ENCODE data around the gene GALNT5.
"Not testable (repeated sequence)": the region's sequence is repeated elsewhere in the genome, so short reads cannot be mapped to it uniquely, and the experiment has no call there.

Gene GALNT5

DNA sequence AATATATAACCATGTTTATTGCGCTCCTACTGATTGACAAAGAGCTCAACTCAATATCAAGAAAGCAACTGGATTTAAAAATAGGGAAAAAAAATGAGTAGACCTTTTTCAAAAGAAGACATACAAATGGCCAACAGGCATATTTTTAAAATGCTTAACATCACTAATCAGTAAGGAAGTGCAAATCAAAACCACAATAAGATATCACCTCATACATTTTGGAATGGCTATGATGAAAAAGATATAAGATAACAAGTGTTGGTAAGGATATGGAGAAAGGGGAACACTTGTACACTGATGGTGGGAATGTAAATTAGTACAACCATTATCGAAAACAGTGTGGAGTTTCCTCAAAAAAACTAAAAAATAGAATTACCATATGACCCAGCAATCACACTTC is 5.6 kb upstream of the GALNT5 start:
- no peak for DNase-seq (ENCODE audit: low spot score)

DNA sequence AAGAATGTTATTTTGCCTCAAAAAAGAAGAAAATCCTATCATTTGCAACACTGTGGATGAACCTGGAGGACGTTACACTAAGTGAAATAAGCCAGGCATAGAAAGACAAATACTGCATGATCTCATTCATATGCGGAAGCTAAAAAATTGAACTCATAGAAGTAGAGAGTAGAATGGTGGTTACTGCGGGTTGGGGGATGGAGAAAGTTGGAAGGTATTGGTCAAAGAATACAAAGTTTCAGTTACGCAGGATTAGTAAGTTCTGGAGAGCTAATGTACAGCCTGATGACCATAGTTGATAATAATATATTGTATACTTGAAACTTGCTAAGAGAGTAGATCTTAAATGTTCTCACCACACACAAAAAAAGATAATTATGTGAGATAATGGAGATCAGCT is 5.0 kb upstream of the GALNT5 start:
- no peak for DNase-seq (ENCODE audit: low spot score)

DNA sequence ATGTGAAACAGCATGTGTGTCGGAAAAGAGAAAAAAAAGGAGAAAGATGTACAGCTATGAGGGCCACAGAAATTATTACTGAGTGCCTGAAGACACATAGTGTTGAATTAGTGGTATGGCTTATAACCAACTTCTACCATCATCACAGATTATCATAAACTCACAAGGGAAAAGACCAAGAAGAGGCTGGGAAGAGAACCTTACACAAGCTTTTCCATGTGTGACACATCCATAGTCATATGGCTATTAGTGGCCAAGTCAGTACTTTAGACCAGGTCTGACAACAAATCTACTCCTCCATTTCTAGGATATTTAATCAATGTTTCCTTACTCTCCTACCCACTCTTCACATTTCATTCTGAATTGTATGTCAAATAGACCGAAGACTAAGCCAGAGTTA is 3.5 kb upstream of the GALNT5 start:
- DNase-seq (ENCODE audit: low spot score), result no peak

DNA sequence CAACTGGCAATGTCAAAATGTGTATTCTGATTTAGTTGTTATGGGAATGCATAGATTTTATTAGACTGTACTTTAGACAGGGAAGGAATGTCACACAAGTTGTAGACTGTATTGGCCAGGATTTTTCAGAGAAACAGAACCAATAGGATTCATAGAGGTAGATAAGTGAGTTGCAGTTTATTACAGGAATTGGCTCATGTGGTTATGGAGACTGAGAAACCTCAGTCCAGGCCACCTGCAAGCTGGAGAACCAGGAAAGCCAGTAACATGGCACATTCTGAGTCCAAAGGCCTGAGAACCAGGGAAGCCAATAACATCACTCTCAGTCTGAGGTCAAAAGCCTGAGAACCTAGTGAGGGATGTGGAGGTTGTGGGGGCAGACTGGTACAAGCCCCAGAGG is 1.8 kb upstream of the GALNT5 start:
- no peak for DNase-seq (ENCODE audit: low spot score)

DNA sequence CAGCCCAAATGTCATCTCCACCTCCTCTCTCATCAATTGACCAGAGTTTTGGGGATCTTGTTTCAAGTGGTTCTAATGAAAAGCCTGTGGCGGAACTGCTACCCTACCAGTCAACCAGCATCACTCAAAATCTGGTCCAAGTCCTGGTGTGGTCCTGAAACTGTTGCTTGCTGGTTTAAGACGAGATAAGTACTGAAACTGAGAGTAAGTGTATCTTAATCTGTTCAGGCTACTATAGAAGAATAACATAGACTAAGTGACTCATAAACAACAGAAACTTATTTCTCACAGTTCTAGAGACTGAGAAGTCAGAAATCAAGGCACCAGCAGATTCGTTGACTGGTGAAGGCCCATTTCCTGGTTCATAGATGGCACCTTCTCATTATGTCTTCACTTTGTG is 879 bp upstream of the GALNT5 start:
- no peak for DNase-seq (ENCODE audit: low spot score)

DNA sequence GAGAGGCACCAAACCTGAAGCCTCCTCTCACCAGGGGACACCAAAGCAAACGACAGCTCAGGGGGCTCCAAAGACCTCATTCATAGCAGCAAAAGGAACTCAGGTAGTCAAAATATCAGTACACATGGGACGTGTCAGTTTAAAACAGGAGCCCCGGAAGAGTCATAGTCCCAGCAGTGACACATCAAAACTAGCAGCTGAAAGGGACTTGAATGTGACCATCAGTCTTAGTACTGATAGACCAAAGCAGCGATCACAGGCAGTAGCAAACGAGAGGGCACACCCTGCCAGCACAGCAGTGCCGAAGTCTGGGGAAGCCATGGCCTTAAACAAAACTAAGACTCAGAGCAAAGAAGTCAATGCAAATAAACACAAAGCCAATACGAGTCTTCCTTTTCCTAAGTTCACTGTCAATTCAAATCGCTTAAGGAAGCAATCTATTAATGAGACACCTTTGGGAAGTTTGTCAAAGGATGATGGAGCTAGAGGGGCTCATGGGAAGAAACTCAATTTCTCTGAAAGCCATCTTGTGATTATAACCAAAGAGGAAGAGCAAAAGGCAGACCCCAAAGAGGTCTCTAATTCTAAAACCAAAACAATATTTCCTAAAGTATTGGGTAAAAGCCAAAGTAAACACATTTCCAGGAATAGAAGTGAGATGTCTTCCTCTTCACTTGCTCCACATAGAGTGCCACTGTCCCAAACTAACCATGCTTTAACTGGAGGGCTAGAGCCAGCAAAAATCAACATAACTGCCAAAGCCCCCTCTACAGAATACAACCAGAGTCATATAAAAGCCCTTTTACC is 1.2 kb downstream of the GALNT5 start:
- no peak for DNase-seq (ENCODE audit: low spot score)

DNA sequence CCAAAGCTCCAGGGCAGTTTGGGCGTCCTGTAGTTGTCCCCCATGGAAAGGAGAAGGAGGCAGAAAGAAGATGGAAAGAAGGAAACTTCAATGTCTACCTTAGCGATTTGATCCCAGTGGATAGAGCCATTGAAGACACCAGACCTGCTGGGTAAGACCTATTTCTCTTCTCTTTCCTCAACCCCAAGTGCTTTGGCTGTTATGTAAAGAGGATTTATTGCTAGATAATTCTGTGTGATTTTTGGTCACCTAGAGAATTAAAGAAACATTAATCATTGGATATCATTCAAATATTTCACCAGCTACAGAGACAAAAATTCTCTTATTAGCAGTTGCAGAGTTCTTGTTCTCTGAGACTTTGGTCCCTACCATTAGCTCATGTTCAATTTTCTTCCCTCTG is 1.9 kb downstream of the GALNT5 start:
- DNase-seq (ENCODE audit: low spot score), result no peak

DNA sequence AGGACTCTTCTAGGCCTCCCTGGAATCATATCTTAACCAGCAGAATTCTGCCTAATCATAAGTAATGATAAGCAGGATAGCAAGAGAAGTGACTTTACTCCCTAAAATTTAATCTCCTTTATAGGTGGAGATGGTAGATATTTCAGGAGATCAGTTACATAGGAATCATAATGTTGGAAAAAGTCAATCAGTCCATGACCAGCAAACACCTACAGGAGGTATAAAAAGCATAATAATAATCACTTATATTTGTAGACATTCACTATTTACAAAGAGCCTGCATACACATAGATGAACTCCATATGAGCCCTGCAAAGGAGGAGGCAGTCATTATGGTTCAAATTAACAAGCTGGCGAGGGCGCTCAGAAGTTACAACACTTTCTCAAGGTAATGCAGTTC is 2.5 kb downstream of the GALNT5 start:
- no peak for DNase-seq (ENCODE audit: low spot score)

DNA sequence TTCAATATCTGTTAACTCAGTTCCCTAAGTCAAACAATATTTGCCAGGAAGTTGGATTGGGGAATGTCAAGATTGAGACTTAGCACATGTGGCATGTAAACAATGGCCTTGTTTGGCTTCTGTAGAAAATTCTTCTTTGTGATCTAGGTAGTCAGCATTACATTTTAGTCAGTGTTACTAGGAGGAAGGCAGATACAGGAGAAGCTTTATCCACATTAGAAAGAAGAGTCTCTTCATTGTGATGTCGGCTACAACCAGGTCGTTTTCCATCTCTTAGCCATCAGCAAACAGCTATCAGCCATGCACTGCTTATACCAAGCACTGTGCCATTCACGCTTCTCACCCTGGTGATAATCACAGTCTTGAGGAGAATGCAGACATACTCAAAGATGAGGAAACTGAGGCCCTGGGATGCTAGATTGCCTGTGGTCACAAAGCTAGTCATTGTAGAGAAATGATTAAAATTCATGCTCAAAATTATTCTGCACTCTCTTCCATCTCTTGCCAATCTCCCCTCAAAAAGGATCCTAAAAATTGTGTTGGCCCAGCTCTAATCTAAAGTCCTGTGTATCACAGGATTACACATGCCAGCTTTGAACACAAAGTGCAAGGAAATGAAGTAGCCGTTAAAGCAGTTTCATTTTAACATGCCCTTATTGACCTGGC is 3.2 kb downstream of the GALNT5 start:
- DNase-seq (ENCODE audit: low spot score), result no peak

DNA sequence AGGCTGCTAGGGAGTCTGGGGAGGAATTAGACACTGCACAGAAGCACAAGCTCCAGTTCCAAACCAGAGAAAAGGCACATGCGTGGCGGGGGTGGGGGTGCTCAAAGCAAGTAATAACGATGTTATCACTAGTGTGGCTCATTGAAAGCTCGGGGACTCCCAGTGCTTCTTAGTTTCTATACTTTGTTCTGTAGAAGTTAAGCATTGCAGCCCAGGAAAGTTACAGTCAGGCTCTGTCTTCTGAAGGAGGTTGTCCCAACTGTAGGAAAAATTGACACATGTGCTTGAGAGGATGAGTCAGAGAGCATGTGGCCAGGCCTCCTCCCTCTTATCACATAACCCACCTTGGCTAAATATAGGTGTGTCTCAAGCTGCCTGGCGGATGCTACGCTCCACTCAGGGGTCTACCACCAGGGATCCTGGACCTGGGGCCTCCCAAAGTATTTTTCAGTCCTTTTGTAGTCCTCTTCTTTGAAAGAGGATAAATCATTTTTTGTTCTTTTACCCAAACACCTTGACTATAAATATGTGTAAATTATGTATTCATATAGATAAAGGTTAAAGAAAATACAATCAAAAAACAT is 3.8 kb downstream of the GALNT5 start:
- DNase-seq (ENCODE audit: low spot score), result no peak

DNA sequence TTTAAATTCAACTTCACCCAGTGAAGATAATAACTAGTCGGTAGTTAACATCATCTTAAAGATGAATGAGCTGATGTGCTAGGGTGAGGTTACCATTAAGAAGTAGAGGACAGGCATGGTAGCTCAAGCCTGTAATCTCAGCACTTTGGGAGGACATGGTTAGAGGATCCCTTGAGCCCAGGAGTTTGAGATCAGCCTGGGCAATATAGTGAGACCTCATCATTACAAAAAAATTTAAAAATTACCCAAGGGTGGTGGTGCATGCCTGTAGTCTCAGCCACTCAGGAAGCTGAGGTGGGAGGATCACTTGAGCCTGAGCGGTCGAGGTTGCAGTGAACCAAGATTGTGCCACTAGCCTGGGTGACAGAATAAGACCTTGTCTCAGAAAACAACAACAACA is 4.7 kb downstream of the GALNT5 start:
- no peak for DNase-seq (ENCODE audit: low spot score)

DNA sequence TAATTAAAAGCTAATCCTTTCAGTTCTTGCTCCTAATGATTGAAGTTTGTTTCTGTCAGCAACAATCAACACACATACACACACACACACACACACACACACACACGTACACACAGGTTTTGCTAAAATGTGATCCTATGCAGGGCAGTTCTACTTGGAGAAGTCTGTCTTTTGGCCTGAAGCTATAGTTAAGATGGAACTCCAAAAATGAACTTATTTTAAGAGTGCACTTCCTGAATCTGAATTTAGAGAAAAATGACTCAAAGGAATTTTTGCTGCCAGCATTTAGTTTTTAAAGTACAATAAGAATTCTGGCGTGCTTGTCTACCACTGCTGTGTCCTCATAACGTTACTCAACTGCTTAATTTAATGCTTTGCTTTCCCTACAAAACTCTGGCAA is 6.6 kb downstream of the GALNT5 start:
- no peak for DNase-seq (ENCODE audit: low spot score)

DNA sequence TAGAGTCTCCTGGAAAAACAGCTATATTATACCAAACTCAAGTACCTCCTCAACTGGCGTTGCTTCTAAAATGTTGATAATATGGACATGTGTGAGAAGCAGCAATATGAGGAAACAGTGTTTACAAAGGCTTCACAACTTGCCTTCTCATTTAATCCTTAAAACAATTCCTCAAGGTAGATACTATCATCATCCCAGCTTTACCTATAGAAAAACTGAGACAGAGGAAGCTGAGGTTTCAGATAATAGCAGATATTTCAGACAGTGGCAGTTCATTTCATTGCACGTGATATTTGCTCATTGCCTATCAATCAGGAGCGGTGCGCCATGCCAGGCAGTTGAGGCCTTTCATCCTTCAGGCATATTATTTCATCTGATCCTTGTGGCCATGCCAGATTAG is 8.3 kb downstream of the GALNT5 start:
- DNase-seq (ENCODE audit: low spot score), result no peak

DNA sequence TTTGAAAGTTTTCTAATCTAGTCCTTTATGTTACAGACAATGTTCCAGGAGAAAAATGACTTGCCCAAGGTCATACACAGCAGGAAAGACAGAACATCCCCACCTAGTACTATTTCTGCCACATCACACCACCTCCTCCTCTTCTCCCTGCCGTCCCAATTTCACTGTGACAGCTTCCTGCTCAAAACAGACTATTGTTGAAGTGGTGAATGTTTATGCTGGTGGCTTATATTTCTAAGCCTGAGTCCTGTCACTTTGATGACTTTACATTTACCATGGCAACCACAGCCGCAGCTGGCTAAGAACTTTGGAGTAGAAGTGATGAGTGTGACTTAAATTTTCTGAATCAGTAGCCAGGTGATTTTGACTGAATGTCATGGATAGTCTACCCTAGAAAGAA is 10.0 kb downstream of the GALNT5 start:
- DNase-seq (ENCODE audit: low spot score), result no peak

DNA sequence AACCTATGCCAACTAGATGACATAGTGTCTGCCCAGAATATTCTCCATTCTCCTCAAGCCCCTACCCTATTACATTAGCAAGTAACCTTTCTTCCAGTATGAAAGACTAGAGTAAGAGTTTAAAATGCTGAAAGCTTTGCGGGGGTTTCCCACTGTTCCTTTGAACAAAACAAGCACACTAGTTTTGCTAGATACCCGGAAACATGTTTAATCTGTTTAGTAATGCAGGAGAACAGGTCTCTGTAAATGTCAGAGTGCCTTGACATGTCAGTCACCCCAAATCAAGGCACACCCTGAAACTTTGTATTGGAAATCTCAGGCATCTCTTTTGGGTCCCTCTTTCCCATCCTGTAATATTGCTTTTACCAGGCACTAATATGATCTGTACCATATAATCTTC is 11.6 kb downstream of the GALNT5 start:
- DNase-seq (ENCODE audit: low spot score), result no peak

DNA sequence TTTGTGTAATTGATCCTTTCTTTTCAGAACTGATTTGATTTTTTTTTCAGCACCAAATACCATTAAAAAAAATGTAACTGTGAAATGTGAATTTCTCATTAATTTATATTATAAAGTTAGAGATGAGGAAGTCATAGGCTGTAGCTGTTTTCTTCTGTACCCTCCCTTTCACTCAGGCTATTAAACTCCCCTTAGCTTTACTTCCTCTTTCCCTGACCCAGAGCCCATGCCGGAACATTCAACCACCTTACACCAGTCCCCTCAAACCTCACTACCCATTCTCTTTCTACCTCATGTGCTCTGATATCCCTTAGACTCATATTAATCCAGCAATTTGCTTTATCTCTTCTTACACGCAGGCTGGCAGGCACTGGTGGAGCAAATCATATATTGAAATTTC is 12.4 kb downstream of the GALNT5 start:
- no peak for DNase-seq (ENCODE audit: low spot score)

DNA sequence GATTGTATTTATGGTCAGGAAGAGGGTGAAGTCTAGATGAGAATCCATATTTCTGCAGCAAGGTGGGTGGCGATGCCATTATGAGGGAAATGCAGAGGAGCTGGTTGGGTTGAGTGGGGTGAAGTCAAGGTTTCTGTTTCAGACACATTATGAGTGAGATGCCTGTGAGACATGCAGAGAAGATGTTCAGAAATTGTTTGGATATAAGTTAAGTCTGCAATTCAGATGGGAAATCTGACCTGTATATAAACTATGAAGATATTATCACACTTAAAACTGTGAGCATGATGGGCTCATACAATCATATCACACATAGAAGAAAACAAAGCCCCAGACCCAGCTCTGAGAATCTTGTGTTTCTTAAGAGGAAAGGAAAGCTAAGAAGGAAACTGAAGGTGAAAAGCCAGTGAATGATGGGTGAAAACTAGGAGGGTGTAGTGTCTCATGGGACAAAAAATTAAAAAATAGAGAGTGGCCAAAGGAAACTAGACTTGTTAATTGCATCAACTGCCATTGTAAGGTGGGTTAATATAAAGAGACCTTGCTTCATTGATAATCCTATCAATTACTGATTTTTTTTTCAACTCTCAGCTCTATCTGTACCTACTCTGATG is 14.2 kb downstream of the GALNT5 start:
- no peak for DNase-seq (ENCODE audit: low spot score)

DNA sequence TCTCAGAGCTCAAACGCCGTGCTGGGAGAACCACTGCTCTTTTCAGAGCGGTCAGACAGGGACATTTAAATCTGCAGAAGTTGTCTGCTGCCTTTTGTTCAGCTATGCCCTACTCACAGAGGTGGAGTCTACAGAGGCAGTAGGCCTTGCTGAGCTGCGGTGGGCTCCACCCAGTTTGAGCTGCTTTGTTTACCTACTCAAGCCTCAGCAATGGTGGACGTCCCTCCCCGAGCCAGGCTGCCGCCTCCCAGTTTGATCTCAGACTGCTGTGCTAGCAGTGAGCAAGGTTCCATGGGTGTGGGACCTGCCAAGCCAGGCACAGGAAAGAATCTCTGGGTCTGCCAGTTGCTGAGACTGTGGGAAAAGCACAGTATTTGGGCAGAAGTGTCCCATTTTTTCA is 21.8 kb downstream of the GALNT5 start:
- not testable (repeated sequence) for DNase-seq (ENCODE audit: low spot score)

DNA sequence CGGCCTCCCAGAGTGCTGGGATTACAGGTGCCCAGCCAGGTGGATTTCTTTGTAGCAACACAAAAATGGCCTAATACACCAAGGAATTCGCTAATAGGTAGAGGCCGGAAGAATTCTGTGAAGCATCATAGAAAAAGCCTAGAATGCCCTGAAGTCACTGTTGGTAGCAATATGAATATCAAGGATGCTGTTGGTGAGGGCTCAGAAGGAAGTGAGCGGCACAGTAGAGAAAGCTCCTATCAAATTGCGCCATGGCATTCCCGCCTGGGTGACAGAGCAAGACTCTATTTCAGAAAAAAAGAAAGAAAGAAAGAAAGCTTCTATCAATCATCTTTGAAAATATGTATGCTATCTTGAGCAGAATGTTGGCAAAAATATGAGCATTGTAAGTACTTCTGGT is 23.8 kb downstream of the GALNT5 start:
- no peak for DNase-seq (ENCODE audit: low spot score)

DNA sequence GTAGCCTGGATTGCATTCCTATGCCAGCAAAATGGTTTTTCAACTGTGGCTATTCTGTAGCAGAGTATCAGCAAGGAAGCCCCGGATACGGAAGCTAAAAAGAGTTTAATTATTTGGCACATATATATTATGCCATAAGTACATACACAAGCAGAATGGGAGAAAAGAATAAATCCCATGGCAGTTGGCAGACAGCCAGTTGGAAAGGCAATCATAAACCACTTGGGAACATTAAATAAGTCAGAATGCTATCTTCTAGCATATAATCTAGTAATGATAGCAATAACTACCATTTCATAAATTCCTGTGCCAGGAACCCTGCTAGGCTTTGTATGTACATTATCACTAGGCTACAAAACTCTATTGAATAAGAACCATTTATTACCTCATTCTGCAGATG is 26.0 kb downstream of the GALNT5 start:
- DNase-seq (ENCODE audit: low spot score), result no peak

DNA sequence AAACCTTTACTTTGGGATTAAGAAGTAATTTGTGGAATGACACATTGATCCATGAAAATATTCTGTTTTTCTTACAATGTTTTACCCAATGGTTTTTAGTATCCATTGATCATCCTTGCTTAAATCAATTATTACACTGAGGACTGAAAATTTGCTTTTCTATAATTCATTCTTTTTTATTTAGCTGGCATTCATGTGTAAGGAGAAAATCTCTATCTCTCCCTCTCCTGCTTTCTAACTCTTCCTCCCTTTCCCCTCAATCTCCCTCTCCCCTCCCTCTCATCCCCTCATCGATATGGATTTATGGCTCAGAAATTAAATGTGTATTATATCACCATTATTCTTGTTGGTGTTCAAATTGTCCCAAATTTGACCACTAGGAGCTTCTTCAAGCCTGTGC is 29.7 kb downstream of the GALNT5 start:
- no peak for DNase-seq (ENCODE audit: low spot score)

DNA sequence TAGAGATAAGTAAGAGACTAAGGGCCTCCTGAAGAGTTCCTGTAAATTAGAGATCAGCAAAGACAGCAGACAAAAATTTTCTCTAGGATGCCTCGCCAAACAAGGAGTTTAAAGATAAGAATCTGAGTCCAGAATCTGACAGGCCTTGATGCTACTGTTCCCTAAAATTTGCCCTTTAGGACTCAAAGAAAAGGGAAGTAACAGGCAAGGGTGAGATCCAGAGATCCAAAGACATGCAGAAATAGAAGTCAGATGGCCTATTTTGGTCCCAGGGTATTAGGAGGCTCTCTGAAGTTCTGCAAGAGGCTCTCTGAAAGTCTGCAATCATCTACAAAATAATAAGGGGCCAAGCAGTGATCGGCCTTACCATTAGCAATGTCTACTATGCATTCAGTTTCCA is 33.0 kb downstream of the GALNT5 start:
- no peak for DNase-seq (ENCODE audit: low spot score)

DNA sequence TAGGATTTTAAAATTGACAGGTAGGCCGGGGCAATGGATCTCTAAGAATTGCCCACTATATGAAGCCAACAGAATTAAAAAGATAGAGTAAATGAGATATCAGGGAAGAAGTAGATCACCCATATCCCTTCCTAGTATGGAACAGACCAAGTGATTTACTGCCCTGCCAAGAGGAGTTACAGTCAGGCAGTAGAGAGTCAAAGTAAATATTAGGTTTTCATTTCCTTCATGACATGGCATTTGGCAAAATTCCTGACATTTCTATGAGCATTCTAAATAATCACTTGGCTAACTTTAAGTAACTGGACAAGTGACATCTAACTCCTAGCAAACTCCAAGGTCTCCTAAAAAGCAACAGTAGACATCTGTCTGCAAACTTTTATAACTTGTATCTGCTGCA is 33.5 kb downstream of the GALNT5 start:
- DNase-seq (ENCODE audit: low spot score), result no peak
